HG03103 (cell line): ENCODE data around the gene CDC73.
A peak's percentile ranks its signal among the peaks of the same experiment; 100 is the strongest.
"Not testable (repeated sequence)": the region's sequence is repeated elsewhere in the genome, so short reads cannot be mapped to it uniquely, and the experiment has no call there.

Experiments
- ATAC-seq: cut with Tn5 transposase; IDR thresholded peaks from one replicate; pipeline ENCODE4 v1.9.1; 2021; ENCODE audit warnings: low read depth; ENCODE audit not compliant: unreplicated experiment

CDC73 gene

GRCh38 chr1:193157360-193157759 is 35.5 kb downstream of the CDC73 start:
- ATAC-seq, result no peak

- ATAC-seq, result no peak
These were observed 54.3 kb downstream of the CDC73 start for GRCh38 chr1:193176113-193176512.

DNA sequence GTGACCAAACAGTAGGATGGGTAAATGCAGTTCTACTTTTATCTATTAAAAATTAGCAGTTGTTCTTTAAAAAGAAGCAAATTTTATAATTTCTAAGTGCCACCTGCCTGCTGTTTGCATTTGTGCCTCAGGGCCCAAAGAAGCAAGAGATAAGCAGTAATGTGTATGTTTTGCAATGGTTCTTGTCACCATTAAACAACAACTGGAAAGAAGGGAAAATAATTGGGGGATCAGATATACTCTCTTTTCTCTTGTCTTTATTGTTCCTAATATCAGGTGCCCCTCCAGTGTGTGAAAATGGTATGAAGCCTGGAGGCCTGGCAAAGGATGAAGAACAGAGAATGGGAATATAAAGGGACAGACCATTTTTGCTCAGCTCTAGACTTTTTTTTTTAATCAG is 55.0 kb downstream of the CDC73 start:
- no peak for ATAC-seq

- no peak for ATAC-seq
These were observed 57.3 kb downstream of the CDC73 start for GRCh38 chr1:193179094-193179493.

DNA sequence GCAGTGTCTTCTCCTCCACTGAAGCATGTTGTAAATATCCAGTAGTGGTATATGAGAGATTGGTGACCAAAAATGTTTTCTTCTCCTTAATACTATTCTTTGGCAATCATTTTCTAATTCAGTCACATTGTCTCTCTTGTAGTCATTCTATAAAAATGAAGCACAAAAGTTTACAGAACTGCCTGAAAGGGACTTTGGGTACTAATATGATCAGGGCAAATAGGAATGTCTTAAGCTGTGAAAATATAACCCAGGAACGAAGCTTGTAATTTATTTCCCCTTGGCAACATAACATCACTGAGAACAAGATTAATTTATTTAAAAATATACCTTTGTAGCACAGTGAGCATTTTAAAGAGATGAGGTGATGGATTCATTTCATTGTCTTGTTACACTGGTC is 59.7 kb downstream of the CDC73 start:
- ATAC-seq, result no peak

- no peak for ATAC-seq
These were observed 60.2 kb downstream of the CDC73 start for GRCh38 chr1:193181985-193182384.

DNA sequence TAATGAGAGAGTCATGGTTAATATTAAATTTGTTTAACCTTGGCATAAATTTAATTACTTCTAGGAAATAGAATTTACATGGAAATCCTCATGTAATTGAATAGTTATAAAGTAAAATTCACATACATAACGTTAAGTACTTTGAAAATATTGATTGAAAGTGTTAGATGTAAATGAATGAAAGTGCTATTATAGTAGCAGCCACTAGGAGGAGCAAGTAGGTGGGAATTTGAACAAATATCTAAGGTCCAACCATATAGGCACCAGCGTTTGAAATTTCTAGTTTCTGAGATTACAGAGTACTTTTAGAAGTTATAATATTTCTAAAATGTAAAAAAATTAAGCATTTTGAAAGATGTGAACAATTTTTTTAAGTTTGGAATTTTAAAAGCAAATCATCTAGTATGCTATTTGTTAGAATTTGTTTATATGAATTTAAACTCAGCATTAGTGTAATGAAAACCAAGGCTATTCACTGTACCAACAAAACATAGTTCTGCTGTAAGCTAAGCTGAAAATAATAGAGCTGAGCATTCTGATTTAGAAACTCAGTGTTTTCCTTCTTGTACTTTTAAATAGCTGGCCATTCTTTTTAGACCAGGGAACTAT is 61.3 kb downstream of the CDC73 start:
- ATAC-seq, result peak; percentile 53

DNA sequence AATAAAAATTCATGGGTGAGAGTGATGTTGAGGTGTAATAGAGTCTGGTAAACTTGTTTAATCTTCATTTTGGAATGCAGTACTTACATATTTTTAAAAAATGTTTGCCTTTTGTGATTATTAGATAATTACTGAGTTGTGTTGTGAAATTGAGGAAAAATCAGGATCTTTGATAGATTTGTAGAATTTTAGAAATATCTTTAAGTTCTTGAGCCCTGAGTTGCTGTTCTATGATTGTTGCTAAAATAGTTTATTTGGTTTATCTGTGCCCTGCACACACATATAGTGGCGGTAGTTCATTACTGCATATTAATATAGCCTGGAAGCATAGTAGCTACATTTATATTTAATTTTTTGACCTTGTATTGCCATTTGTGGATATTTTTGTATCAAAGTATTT is 62.9 kb downstream of the CDC73 start:
- no peak for ATAC-seq

GRCh38 chr1:193185211-193185610 is 63.4 kb downstream of the CDC73 start:
- no peak for ATAC-seq

DNA sequence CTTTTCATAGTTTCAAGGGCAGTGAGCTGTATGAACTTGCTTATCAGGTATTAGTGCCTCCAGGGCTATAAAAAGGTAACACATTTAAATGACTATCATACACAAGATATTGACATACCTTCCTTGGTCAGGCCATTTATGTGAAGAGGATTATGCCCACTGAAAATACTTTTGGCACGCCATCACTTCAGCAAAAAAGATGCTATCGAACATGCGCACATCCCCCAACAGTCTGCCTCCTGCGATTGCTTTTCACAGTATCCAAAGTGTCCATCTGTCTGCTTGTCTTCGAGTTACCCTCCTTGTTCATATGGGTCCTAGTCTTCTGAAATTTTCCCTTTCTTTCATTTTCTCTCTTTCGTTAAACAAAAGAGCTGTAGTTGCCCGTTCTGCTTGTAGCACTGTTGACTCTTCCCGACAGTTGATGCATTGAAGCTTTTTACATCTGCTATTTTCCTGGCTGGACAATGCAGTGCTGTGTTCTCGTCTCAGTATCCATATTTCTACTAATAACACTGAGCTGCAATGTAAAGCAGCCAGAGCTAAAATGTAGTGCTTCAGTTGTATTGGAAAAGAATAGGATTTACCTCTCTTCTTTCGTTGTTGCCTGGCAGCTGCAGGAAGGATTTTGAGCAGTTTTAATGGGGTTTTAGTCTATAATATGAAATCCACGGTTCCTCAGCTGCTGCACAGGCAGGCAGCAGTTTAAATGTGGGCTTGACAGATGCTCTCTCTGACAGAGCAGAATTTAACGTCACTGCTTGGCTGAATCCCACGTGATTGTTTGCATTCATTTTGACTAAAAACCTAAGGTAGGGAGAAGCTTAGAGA is 64.3 kb downstream of the CDC73 start, which contains the start of gene B3GALT2:
B3GALT2 (minus strand) TSS at position 713 of the 831 bp plus-strand sequence. CDS start 5,051 bp downstream, outside the sequence.
- peak; percentile 54 for ATAC-seq

GRCh38 chr1:193187114-193187513 is 65.3 kb downstream of the CDC73 start:
- no peak for ATAC-seq

DNA sequence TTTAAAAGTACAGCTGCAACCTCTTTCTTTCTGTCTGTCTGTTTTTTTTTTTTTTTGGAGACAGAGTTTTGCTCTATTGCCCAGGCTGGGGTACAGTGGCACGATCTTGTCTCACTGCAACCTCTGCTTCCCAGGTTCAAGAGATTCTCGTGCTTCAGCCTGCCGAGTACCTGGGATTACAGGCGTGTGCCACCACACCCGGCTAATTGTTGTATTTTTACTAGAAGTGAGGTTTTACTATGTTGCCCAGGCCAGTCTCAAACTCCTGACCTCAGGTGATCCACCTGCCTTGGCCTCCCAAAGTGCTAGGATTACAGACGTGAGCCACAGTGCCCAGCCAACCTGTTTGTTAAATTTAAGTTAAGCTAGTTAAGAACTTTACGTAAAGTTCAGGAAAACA is 67.1 kb downstream of the CDC73 start:
- ATAC-seq, result not testable (repeated sequence)

DNA sequence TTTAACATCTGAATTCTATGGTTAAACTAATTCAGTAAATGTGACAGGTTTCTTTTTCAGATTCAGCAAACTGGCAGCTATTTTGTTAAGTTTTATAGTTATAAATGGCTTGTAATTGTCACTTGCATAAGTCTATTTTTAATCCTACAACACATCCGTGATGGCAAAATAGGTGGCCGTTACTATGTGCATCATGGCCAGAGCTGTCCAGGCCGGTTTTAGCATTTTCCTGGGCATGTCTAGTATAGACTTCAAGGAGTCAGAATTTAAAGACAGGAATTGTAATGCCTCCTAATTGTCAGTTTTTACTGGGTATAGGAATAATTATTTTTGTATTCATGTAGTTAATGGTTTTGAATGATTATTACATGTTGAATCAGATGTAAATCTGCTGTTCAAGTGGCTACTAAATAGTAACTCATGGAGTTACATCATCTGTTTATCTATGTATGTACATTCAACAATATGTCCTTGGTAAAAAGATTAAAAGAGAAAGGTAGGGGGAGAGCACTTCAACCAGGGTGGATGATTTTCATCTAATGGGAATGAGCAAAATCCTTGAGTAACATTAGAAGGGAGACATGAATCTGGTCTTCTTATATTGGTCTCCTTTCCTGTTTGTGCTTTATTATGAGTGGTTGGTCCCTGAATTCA is 67.7 kb downstream of the CDC73 start:
- no peak for ATAC-seq

GRCh38 chr1:193190096-193190744 is 68.4 kb downstream of the CDC73 start:
- no peak for ATAC-seq

DNA sequence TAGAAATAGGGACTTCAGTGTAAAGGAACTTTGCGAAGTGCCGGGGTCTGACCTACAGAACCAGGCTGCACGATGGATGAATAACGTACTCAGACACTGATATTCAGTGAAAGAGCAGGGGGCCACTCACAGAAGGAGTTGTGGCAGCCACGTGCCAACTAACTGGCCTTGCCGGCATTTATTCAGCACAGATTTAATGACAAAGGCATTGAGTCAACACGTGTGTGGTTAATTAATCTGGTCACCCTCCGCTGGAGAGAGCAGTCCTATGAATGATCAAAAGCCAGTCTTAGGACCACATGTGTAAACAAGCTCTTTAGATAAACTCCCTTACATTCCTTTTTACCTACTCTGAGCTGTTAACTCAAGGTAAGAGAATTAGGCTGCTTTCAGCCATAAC is 70.8 kb downstream of the CDC73 start:
- ATAC-seq, result no peak

DNA sequence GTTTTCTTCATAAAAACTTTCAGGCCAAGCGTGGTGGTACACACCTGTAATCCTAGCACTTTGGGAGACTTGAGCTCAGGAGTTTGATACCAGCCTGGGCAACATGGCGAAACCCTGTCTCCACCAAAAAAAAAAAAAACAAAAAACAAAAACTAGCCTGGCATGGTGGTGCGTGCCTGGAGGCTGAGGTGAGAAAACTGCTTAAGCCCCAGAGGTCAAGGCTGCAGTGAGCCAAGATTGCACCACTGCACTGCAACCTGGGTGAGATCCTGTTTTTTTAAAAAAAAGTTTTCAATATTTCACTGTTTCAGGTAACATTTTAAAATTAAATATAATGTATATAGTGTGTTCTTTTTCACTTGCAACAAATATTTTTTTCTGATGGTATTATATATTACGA is 78.1 kb downstream of the CDC73 start:
- ATAC-seq, result no peak

- ATAC-seq, result no peak
These were observed 79.2 kb downstream of the CDC73 start for GRCh38 chr1:193201021-193201420.

- no peak for ATAC-seq
These were observed 89.2 kb downstream of the CDC73 start for GRCh38 chr1:193210996-193211395.

DNA sequence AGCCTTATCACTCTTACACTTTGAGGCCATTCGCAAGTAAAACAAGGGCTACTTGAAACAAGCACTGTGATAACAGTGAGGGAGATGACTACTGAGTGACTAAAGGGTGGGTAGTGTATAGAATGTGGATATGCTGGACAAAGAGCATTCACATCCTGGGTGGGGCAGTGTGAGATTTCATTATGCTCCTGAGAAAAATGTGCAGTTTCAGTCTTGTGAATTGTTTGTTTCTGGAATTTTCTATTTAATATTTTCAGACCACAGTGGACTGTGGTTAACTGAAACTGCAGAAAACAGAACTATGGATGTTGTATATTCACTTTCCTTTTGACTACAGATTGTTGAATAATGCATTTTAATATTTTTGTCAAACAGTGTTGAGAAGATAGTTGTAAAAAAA is 89.7 kb downstream of the CDC73 start:
- peak; percentile 65 for ATAC-seq

- no peak for ATAC-seq
These were observed 90.8 kb downstream of the CDC73 start for GRCh38 chr1:193212637-193213036.

DNA sequence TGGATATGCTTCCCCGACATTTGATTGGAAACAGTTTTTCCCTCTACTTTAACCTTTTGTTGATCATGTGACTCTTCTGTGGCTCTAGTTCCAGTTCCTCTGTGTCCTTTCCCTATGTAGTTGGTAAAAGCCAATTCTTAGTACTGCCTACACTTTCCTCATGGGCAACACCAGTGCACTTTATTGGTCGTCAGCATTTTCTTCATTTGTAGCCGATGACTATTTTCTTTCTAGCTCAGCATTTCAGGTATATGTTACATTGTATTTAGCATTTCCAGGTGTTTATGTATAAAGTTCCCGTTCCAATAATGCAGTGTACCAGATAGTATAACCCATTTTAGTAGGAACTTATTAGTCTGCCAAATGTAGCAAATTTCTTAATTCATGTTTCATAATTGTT is 92.2 kb downstream of the CDC73 start:
- no peak for ATAC-seq
